WERI-Rb-1 (cell line): ENCODE results near the gene SCN4A.
"Not testable (repeated sequence)": the region's sequence is repeated elsewhere in the genome, so short reads cannot be mapped to it uniquely, and the experiment has no call there.

Experiments used
- DNase-seq: peaks from one replicate; pipeline ENCODE4 v3.0.0-alpha.2; 2020
- H3K27ac ChIP-seq: fragments of 250-450 bp; sonication (Bioruptor Pico); 2 replicates; pipeline ENCODE4 v1.5.1; 2020; ENCODE audit warnings: mild to moderate bottlenecking, moderate library complexity
- H3K27me3 ChIP-seq: fragments of 250-450 bp; sonication (Bioruptor Pico); 2 replicates; pipeline ENCODE4 v1.5.1; 2021; ENCODE audit warnings: mild to moderate bottlenecking, low read depth, moderate library complexity; ENCODE audit not compliant: insufficient read depth, severe bottlenecking
- H3K36me3 ChIP-seq: fragments of 250-450 bp; sonication (Bioruptor Pico); 2 replicates; pipeline ENCODE4 v1.5.1; 2020; ENCODE audit warnings: mild to moderate bottlenecking, moderate library complexity
- H3K4me3 ChIP-seq: 2 replicates; pipeline ENCODE4 v1.5.1; 2011; ENCODE audit warnings: low read depth, mild to moderate bottlenecking, control low read depth, low read length
- H3K9me3 ChIP-seq: fragments of 250-450 bp; sonication (Bioruptor Pico); 2 replicates; pipeline ENCODE4 v1.5.1; 2021; ENCODE audit warnings: mild to moderate bottlenecking, moderate library complexity; ENCODE audit not compliant: severe bottlenecking
- CTCF ChIP-seq: IDR thresholded peaks from 2 replicates; pipeline ENCODE4 v1.5.1; 2011; ENCODE audit warnings: low read depth, mild to moderate bottlenecking, control low read depth, inconsistent platforms, low read length

Gene SCN4A

GRCh38 chr17:63919311-63919723, 53.4 kb downstream of the SCN4A start:
- Histone ChIP-seq H3K36me3 (no peaks in the 10 kb centered on the region), H3K27ac (no peak overlapping the region), H3K9me3 (no peaks in the 10 kb centered on the region), H3K4me3 (no peak overlapping the region), H3K27me3 (no peaks in the 10 kb centered on the region)
- peak; percentile 97 for TF ChIP-seq CTCF
- DNase-seq, result peak; percentile 79

GRCh38 chr17:63918789-63919305, 53.9 kb downstream of the SCN4A start, which contains the start of gene GH1:
Gene GH1 (minus strand): TSS chr17:63918839. CDS start chr17:63918776, 63 bp downstream.
- DNase-seq, H3K36me3 ChIP-seq, H3K9me3 ChIP-seq, H3K27me3 ChIP-seq, H3K4me3 ChIP-seq, H3K27ac ChIP-seq: not testable (repeated sequence)

GRCh38 chr17:63918305-63918704, 54.4 kb downstream of the SCN4A start:
- Histone ChIP-seq H3K4me3 (no peak overlapping the region), H3K27me3 (no peaks in the 10 kb centered on the region), H3K27ac (no peak overlapping the region), H3K36me3 (no peaks in the 10 kb centered on the region), H3K9me3 (no peaks in the 10 kb centered on the region)
- DNase-seq, result no peak
- TF ChIP-seq CTCF, result peak; percentile 34; the same call in 1 of the 2 replicates

GRCh38 chr17:63917646-63918045, 55.1 kb downstream of the SCN4A start:
- Histone ChIP-seq H3K4me3 (no peak overlapping the region), H3K9me3 (no peaks in the 10 kb centered on the region), H3K36me3 (no peaks in the 10 kb centered on the region), H3K27ac (no peak overlapping the region), H3K27me3 (no peaks in the 10 kb centered on the region)
- no peak for DNase-seq
- TF ChIP-seq CTCF, result no peak

- not testable (repeated sequence) for H3K27me3 ChIP-seq, H3K27ac ChIP-seq, DNase-seq, H3K36me3 ChIP-seq, H3K9me3 ChIP-seq, H3K4me3 ChIP-seq
Measured at GRCh38 chr17:63917206-63917605, 55.5 kb downstream of the SCN4A start.

GRCh38 chr17:63916566-63917185, 56.0 kb downstream of the SCN4A start:
- Histone ChIP-seq H3K27ac (no peak overlapping the region), H3K36me3 (no peaks in the 10 kb centered on the region), H3K4me3 (no peak overlapping the region), H3K27me3 (no peaks in the 10 kb centered on the region), H3K9me3 (no peaks in the 10 kb centered on the region)
- DNase-seq, result no peak
- no peak for TF ChIP-seq CTCF

- H3K9me3 ChIP-seq, H3K4me3 ChIP-seq, H3K36me3 ChIP-seq, DNase-seq, H3K27ac ChIP-seq, H3K27me3 ChIP-seq: not testable (repeated sequence)
Measured at GRCh38 chr17:63915753-63916152, 57.0 kb downstream of the SCN4A start.
